Measurements from ENCODE around the gene ZW10.

DNA sequence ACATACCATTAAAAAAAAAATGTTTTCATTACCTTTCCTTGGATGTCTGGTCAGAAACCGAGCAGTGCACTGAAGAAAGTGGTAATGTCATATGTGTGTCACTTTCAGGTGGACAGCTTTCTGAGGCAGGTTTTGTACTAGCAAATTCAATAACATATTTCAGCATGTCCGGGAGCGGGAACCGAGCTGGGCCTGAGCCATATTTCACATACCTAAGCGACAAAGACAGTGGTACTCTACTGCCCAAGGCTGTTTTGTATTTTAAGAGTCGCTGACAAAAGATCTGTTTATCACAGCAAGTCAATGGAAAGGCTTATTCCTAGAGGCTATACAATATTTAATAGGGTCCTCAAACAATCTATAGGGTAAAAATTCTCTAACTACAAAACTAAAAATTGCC, 44.1 kb upstream of the ZW10 start:
- TF ChIP-seq POLR2A (IDR thresholded peaks at IDR 0.05; ENCODE audit: low read depth, low read length), result no peak
- no peak for TF ChIP-seq TAF1 (IDR thresholded peaks at IDR 0.05; ENCODE audit: borderline replicate concordance, low read depth, low read length)

Measured in GM12892 (cell line).